Mucosa of rectum (tissue), 2 donors: ENCODE results near the gene TSGA10IP.
"Not testable (repeated sequence)": the region's sequence is repeated elsewhere in the genome, so short reads cannot be mapped to it uniquely, and the experiment has no call there.

Experiments used
- H3K27ac ChIP-seq, 2 donors: one replicate each; pipeline ENCODE4 v1.7.0; 2013; ENCODE audit warnings: inconsistent platforms in 2 of 2, low read depth in 2 of 2, low read length in 2 of 2
- H3K27me3 ChIP-seq, 2 donors: one replicate each; pipeline ENCODE4 v1.7.0; 2013; ENCODE audit warnings: low read length in 2 of 2; ENCODE audit not compliant: control insufficient read depth in 2 of 2, insufficient read depth in 2 of 2
- H3K36me3 ChIP-seq, 2 donors: one replicate each; pipeline ENCODE4 v1.7.0; 2013; ENCODE audit warnings: low read length in 2 of 2; ENCODE audit not compliant: control insufficient read depth in 2 of 2, insufficient read depth in 2 of 2
- H3K4me1 ChIP-seq, 2 donors: one replicate each; pipeline ENCODE4 v1.7.0; 2013; ENCODE audit warnings: low read length in 2 of 2, mild to moderate bottlenecking in 1 of 2; ENCODE audit not compliant: control insufficient read depth in 2 of 2, insufficient read depth in 2 of 2
- H3K4me3 ChIP-seq, 2 donors: one replicate each; pipeline ENCODE4 v1.7.0; 2013; ENCODE audit warnings: low read length in 2 of 2
- H3K9ac ChIP-seq, 2 donors: one replicate each; pipeline ENCODE4 v1.7.0; 2013; ENCODE audit warnings: low read length in 2 of 2, low read depth in 1 of 2, mild to moderate bottlenecking in 1 of 2
- H3K9me3 ChIP-seq, 2 donors: one replicate each; pipeline ENCODE4 v1.7.0; 2013; ENCODE audit warnings: low read length in 2 of 2; ENCODE audit not compliant: control insufficient read depth in 2 of 2
- donor health status: healthy.
- donor health status: Normal muscosa, but diverticular disease.

Gene TSGA10IP

DNA sequence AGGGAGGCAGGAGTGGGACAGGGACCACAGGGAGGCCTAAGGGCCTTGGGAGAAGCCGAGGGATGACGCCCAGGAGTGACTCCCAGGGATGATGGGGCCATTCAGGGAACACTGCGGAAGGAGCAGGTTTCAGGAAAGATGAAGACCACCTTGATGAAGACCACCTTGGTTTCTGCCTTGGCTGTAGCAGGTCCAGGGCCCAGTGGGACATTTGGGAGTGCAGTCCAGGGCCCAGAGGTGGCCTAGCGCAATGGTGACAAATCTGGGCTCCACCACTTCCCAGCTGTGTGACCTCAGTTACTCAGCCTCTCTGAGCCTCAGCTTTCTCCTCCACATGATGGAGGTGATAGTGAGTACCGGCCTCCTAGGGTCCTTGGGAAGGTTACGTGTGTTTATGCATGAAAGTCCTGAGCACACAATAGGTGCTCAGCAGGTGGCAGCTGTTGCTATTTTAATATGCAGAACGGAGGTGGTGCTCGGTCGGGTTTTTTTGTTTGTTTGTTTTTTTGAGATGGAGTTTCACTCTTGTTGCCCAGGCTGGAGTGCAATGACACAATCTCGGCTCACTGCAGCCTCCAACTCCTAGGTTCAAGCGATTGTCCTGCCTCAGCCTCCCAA, 770 bp downstream of the TSGA10IP start:
- Histone ChIP-seq H3K27me3 (peaks cover 3% of the 10 kb centered on the region in 2 donors), H3K9me3 (no peaks in the 10 kb centered on the region), H3K4me1 (no peaks in the 10 kb centered on the region), H3K4me3 (no peak overlapping the region), H3K9ac (no peak overlapping the region), H3K27ac (no peak overlapping the region), H3K36me3 (no peaks in the 10 kb centered on the region)

DNA sequence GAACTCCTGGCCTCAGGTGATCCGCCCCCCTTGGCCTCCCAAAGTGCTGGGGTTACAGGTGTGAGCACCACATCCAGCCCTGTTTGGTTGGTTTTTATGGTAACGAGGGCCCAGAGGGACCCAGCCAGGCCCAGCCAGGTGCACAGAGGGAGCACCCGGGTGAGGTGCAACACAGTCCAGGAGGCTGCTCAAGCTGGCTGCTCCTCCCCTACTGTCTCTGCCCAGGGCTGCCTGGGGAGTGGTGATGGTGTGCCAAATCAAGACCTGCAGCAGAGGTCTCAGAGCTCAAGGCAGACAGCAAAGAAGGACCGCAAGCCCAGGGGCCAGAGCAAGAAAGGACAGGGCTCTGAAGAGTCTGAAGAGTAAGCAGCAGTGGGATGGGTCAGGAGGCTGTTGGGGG, 1.4 kb downstream of the TSGA10IP start:
- Histone ChIP-seq H3K4me1 (no peaks in the 10 kb centered on the region), H3K36me3 (no peaks in the 10 kb centered on the region), H3K27me3 (peaks cover 2 to 3% of the 10 kb centered on the region in 2 donors), H3K4me3 (no peak overlapping the region), H3K9ac (no peak overlapping the region), H3K9me3 (no peaks in the 10 kb centered on the region), H3K27ac (no peak overlapping the region)

- Histone ChIP-seq H3K9me3 (no peaks in the 10 kb centered on the region), H3K27ac (no peak overlapping the region), H3K9ac (no peak overlapping the region), H3K4me3 (no peak overlapping the region), H3K4me1 (no peaks in the 10 kb centered on the region), H3K36me3 (no peaks in the 10 kb centered on the region), H3K27me3 (peaks cover 0 to 3% of the 10 kb centered on the region in 2 donors)
These were observed 1.9 kb downstream of the TSGA10IP start for GRCh38 chr11:65947133-65947532.

DNA sequence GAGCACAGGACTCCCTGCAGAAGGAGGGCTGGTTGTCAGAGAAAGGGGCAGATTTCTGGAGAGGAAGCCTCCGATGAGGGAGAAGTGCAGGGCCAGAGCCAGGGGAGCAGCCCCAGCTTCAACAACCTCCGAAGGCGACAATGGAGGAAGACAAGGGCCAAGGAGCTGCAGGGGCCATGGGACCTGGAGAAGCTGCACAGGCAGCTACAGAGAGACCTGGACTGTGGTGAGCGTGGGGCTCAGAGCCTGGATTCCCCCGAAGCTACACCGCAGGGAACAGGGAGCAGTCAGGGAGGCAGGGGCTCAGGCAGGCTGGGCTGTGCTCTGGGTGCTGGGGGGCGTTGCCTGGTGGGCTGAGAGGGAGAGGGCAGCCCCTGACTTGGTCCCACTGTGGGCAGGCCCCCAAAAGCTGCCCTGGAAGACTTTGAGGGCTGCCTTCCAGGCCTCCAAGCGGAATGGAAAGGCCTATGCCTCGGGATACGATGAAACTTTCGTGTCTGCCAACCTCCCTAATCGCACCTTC, 2.4 kb downstream of the TSGA10IP start:
- H3K9ac ChIP-seq: no peak overlapping the region
- no peak overlapping the region for H3K27ac ChIP-seq
- no peaks in the 10 kb centered on the region for H3K4me1 ChIP-seq
- H3K27me3 ChIP-seq: no peaks in the 10 kb centered on the region
- H3K4me3 ChIP-seq: no peak overlapping the region
- H3K9me3 ChIP-seq: no peaks in the 10 kb centered on the region
- no peaks in the 10 kb centered on the region for H3K36me3 ChIP-seq

DNA sequence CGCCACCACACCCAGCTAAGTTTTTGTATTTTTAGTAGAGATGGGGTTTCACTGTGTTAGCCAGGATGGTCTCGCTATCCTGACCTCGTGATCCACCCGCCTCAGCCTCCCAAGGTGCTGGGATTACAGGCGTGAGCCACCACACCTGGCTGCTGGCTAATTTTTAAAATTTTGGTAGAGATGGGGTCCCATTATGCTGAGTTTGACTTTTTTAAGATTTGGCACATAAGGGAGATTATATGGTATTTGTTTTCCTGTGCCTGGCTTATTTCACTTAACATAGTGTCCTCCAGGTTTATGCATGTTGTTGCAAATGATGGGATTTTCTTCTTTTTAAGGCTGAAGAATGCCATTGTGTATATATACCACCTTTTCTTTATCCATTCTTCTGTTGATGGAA, 5.4 kb downstream of the TSGA10IP start:
- H3K4me1 ChIP-seq, H3K36me3 ChIP-seq, H3K4me3 ChIP-seq, H3K9ac ChIP-seq, H3K27me3 ChIP-seq, H3K9me3 ChIP-seq, H3K27ac ChIP-seq: not testable (repeated sequence)

- not testable (repeated sequence) for H3K9ac ChIP-seq, H3K36me3 ChIP-seq, H3K4me1 ChIP-seq, H3K27ac ChIP-seq, H3K9me3 ChIP-seq, H3K4me3 ChIP-seq, H3K27me3 ChIP-seq
These were observed 6.4 kb downstream of the TSGA10IP start for GRCh38 chr11:65951641-65952040.

DNA sequence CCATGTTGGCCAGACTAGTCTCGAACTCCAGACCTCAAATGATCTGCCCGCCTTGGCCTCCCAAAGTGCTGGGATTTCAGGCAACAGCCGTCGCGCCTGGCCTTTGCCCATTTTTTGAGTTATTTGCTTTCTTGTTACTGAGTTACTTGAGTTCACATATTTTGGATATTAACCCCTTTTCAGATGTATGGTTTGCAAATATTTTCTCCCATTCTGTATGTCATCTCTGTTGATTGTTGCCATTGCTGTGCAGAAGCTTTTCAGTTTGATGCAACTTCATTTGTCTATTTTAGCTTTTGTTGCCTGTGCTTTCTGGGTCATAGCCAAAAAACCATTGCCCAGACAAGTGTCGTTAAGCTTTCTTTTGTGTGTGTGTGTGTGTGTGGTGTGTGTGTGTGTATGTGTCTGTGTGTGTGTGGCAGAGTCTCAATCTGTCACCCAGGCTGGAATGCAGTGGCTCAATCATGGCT, 6.8 kb downstream of the TSGA10IP start:
- Histone ChIP-seq H3K27ac (no peak overlapping the region), H3K27me3 (no peaks in the 10 kb centered on the region), H3K4me3 (no peak overlapping the region), H3K9ac (no peak overlapping the region), H3K9me3 (no peaks in the 10 kb centered on the region), H3K36me3 (no peaks in the 10 kb centered on the region), H3K4me1 (peaks cover 3 to 6% of the 10 kb centered on the region in 2 donors)

GRCh38 chr11:65953471-65953870, 8.2 kb downstream of the TSGA10IP start:
- H3K4me3 ChIP-seq: no peak overlapping the region
- H3K27ac ChIP-seq: no peak overlapping the region
- no peaks in the 10 kb centered on the region for H3K27me3 ChIP-seq
- no peaks in the 10 kb centered on the region for H3K36me3 ChIP-seq
- H3K9me3 ChIP-seq: no peaks in the 10 kb centered on the region
- H3K9ac ChIP-seq: no peak overlapping the region
- peaks cover 3 to 6% of the 10 kb centered on the region in 2 donors for H3K4me1 ChIP-seq

- Histone ChIP-seq H3K4me3 (no peak overlapping the region), H3K27ac (no peak overlapping the region), H3K27me3 (no peaks in the 10 kb centered on the region), H3K9me3 (no peaks in the 10 kb centered on the region), H3K9ac (no peak overlapping the region), H3K4me1 (peaks cover 3 to 6% of the 10 kb centered on the region in 2 donors), H3K36me3 (no peaks in the 10 kb centered on the region)
These were observed 9.5 kb downstream of the TSGA10IP start for GRCh38 chr11:65954771-65955170.

DNA sequence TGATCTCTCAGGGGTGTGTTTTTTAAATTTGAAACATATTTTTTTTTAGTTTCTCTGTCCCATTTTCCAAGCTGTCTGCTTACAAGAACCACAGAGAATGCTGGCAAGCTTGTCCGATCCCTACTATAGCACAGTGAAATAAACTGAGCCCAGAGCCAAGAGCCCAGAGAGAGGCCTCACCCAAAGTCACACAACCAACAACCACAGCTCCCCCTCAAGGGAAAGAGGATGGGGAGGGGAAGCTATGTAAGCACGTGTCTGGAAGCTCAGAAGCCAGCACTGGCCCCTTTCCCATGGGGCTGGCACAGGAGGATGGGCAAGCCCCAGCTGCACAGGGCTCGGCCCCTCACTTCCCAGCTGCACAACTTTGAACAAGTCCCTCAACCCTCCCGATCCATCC, 13.0 kb downstream of the TSGA10IP start:
- no peaks in the 10 kb centered on the region for H3K36me3 ChIP-seq
- no peaks in the 10 kb centered on the region for H3K27me3 ChIP-seq
- peaks cover 17 to 24% of the 10 kb centered on the region in 2 donors for H3K4me1 ChIP-seq
- no peak overlapping the region for H3K27ac ChIP-seq
- H3K9ac ChIP-seq: no peak overlapping the region
- H3K9me3 ChIP-seq: no peaks in the 10 kb centered on the region
- H3K4me3 ChIP-seq: no peak overlapping the region
